ENCODE data around the gene SEC31A. TPM values are rescaled to one million over a fixed set of nuclear protein-coding genes. Genes with fewer than 3 reads are reported as not detected.

The SEC31A gene
- polyA plus RNA-seq, 1 of the 3 experiments (the other 2 are of a cell fraction) = 147 TPM

GRCh38 chr4:82890528-82890900, 439 bp downstream of the SEC31A start:
- Histone ChIP-seq H3K4me3 (ENCODE audit: low read depth in 2 of 2, low read length in 1 of 2) (peak overlapping the region; percentile 82 to 94), H3K27me3 (ENCODE audit: insufficient read depth) (no peaks in the 10 kb centered on the region), H3K9me3 (no peaks in the 10 kb centered on the region), H3K9ac (peak overlapping the region; percentile 99), H3K4me1 (ENCODE audit: control insufficient read depth in 1 of 2, insufficient read depth in 2 of 2, low read depth in 1 of 2, low read length in 1 of 2) (peaks cover 6 to 8% of the 10 kb centered on the region in 2 experiments; a peak in 3 of 4 replicates), H3K27ac (ENCODE audit: low read depth in 2 of 2, low read length in 1 of 2) (peak overlapping the region; percentile 98 to 99), H2AFZ (ENCODE audit: low read depth) (peak overlapping the region; percentile 5; the same call in 1 of the 2 replicates), H4K20me1 (ENCODE audit: insufficient read depth) (peaks cover 44% of the 10 kb centered on the region), H3K36me3 (replicated peaks in 1 of 2; ENCODE audit: control insufficient read depth in 1 of 2, insufficient read depth in 2 of 2, low read length in 1 of 2) (peaks cover 30 to 45% of the 10 kb centered on the region in 2 experiments), H3K9me2 (no peaks in the 10 kb centered on the region), H3F3A (replicated peaks; ENCODE audit: insufficient read depth) (peaks cover 37% of the 10 kb centered on the region), H3K4me2 (peak overlapping the region; percentile 90), H3K79me2 (ENCODE audit: insufficient read depth) (peaks cover 81% of the 10 kb centered on the region)
- under 1% methylated on average over 16 of the region's 16 CpGs for WGBS (ENCODE audit: low lambda C conversion rate)
- no peak for DNase-seq
- CTCF ChIA-PET = no interaction called here
- TF ChIP-seq FOXM1 (IDR thresholded peaks at IDR 0.05; ENCODE audit: low read depth) = 0 out of 2 replicates have a peak, but pooled peaks have one; percentile 10
- TF ChIP-seq USF1 (IDR thresholded peaks at IDR 0.05; ENCODE audit: borderline replicate concordance, low read depth) = no peak
- 0 out of 2 replicates have a peak, but pooled peaks have one; percentile 10 for TF ChIP-seq ZBTB33 (IDR thresholded peaks at IDR 0.05; ENCODE audit: borderline replicate concordance, low read depth)
- TF ChIP-seq JUND (IDR thresholded peaks at IDR 0.05) = no peak
- TF ChIP-seq EP300 (IDR thresholded peaks at IDR 0.05; ENCODE audit: borderline replicate concordance in 1 of 2, low read depth in 1 of 2, low read length in 1 of 2) = no peak
- TF ChIP-seq RXRA (IDR thresholded peaks at IDR 0.05; ENCODE audit: borderline replicate concordance, low read depth) = no peak
- no peak for TF ChIP-seq GATA2 (CRISPR knock-in tag; IDR thresholded peaks at IDR 0.05)
- POLR2A ChIA-PET = no interaction called here

- ChIA-PET CTCF (interaction anchor here (1.2 to 2.0 kb wide), 2 partner anchors 9 to 167 kb away, joined by 3 to 6 read pairs; no protein-coding TSS in a partner anchor), POLR2A (interaction anchor here (0.6 to 1.5 kb wide), 2 partner anchors 146 to 171 kb away, joined by 5 to 6 read pairs; partner anchors contain the start of gene COPS4)
- Histone ChIP-seq H3K27me3 (ENCODE audit: insufficient read depth) (no peaks in the 10 kb centered on the region), H2AFZ (ENCODE audit: low read depth) (no peak overlapping the region), H3K9ac (peak overlapping the region; percentile 99; the same call in 1 of the 2 replicates), H3K4me1 (ENCODE audit: control insufficient read depth in 1 of 2, insufficient read depth in 2 of 2, low read depth in 1 of 2, low read length in 1 of 2) (peaks cover 6 to 8% of the 10 kb centered on the region in 2 experiments; a peak in 3 of 4 replicates), H3K4me2 (peak overlapping the region; percentile 90), H3K9me3 (no peaks in the 10 kb centered on the region), H3K36me3 (replicated peaks in 1 of 2; ENCODE audit: control insufficient read depth in 1 of 2, insufficient read depth in 2 of 2, low read length in 1 of 2) (peaks cover 19 to 40% of the 10 kb centered on the region in 2 experiments), H3K9me2 (no peaks in the 10 kb centered on the region), H3F3A (replicated peaks; ENCODE audit: insufficient read depth) (peaks cover 42% of the 10 kb centered on the region), H3K79me2 (ENCODE audit: insufficient read depth) (peaks cover 81% of the 10 kb centered on the region), H3K4me3 (ENCODE audit: low read depth in 2 of 2, low read length in 1 of 2) (peak overlapping the region; percentile 82 to 94), H4K20me1 (ENCODE audit: insufficient read depth) (peaks cover 56% of the 10 kb centered on the region), H3K27ac (ENCODE audit: low read depth in 2 of 2, low read length in 1 of 2) (peak overlapping the region in 1 of 2 experiments; percentile 99; a peak in 1 of 4 replicates)
- 57% methylated on average over 6 of the region's 6 CpGs for WGBS (ENCODE audit: low lambda C conversion rate)
- DNase-seq = no peak
- no peak for TF ChIP-seq TAF1 (IDR thresholded peaks at IDR 0.05; ENCODE audit: borderline replicate concordance, low read depth, low read length)
- TF ChIP-seq MXI1 (IDR thresholded peaks at IDR 0.05; ENCODE audit: low read depth, low read length) = no peak
- no peak for TF ChIP-seq USF1 (IDR thresholded peaks at IDR 0.05; ENCODE audit: borderline replicate concordance, low read depth)
- TF ChIP-seq ZBTB33 (IDR thresholded peaks at IDR 0.05; ENCODE audit: borderline replicate concordance, low read depth) = no peak
- TF ChIP-seq GATA2 (CRISPR knock-in tag; IDR thresholded peaks at IDR 0.05) = no peak
- no peak for TF ChIP-seq YY1 (IDR thresholded peaks at IDR 0.05; ENCODE audit: low read depth)
- TF ChIP-seq ELF1 (IDR thresholded peaks at IDR 0.05) = no peak
- TF ChIP-seq POLR2AphosphoS5 (IDR thresholded peaks at IDR 0.05; ENCODE audit: low read depth, low read length) = no peak
- no peak for TF ChIP-seq GABPA (IDR thresholded peaks at IDR 0.05; ENCODE audit: low read depth)
- no peak for TF ChIP-seq EZH2phosphoT487 (IDR thresholded peaks at IDR 0.05; ENCODE audit: borderline replicate concordance, low read depth)
- TF ChIP-seq RXRA (IDR thresholded peaks at IDR 0.05; ENCODE audit: borderline replicate concordance, low read depth) = no peak
- TF ChIP-seq RAD21 (IDR thresholded peaks at IDR 0.05; ENCODE audit: low read length) = no peak
- TF ChIP-seq REST (IDR thresholded peaks at IDR 0.05; ENCODE audit: low read depth, low read length) = no peak
- no peak for TF ChIP-seq RCOR1 (IDR thresholded peaks at IDR 0.05; ENCODE audit: low read length)
Measured at GRCh38 chr4:82889287-82889686, 1.7 kb downstream of the SEC31A start.

All from SK-N-SH (cell line).